Stimulated activated effector memory CD8-positive, alpha-beta T cell treated with anti-CD3 and anti-CD28 coated beads, Interleukin-12 subunit alpha, Interleukin-12 subunit beta, amount 100 ng/mL, for 72 hours (primary cell): ENCODE data around the gene SMIM24.
A peak's percentile ranks its signal among the peaks of the same experiment; 100 is the strongest.

Experiments used
- ATAC-seq: fragments of 150-1000 bp; cut with Tn5 transposase; 2 replicates; pipeline ENCODE4 v1.10.0; 2021
- DNase-seq, 2 donors: peaks; one replicate each; pipeline ENCODE4 v3.0.0; 2021 to 2022; ENCODE audit warnings: low spot score in 2 of 2
- H3K27ac Mint-ChIP-seq: one replicate; pipeline ENCODE4 v1.8.0; 2022; ENCODE audit warnings: mild to moderate bottlenecking, mixed read lengths
- H3K36me3 Mint-ChIP-seq: one replicate; pipeline ENCODE4 v1.8.0; 2022; ENCODE audit warnings: mild to moderate bottlenecking, mixed read lengths
- H3K4me1 Mint-ChIP-seq: one replicate; pipeline ENCODE4 v1.8.0; 2022; ENCODE audit warnings: mixed read lengths
- H3K4me3 Mint-ChIP-seq: one replicate; pipeline ENCODE4 v1.8.0; 2022; ENCODE audit warnings: mild to moderate bottlenecking, mixed read lengths
- H3K9me3 Mint-ChIP-seq: one replicate; pipeline ENCODE4 v1.8.0; 2022; ENCODE audit warnings: mixed read lengths

The SMIM24 gene

GRCh38 chr19:3474614-3475013 lies 5.7 kb downstream of the SMIM24 start:
- H3K4me3 Mint-ChIP-seq = no peak overlapping the region
- peaks cover 19% of the 10 kb centered on the region for H3K4me1 Mint-ChIP-seq
- peaks cover 12% of the 10 kb centered on the region for H3K36me3 Mint-ChIP-seq
- ATAC-seq = no peak
- DNase-seq = no peak
- no peak overlapping the region for H3K27ac Mint-ChIP-seq
- H3K9me3 Mint-ChIP-seq = no peaks in the 10 kb centered on the region

GRCh38 chr19:3474010-3474409 lies 6.3 kb downstream of the SMIM24 start:
- no peaks in the 10 kb centered on the region for H3K9me3 Mint-ChIP-seq
- DNase-seq = no peak
- no peak overlapping the region for H3K27ac Mint-ChIP-seq
- peaks cover 12% of the 10 kb centered on the region for H3K36me3 Mint-ChIP-seq
- no peak overlapping the region for H3K4me3 Mint-ChIP-seq
- ATAC-seq = no peak
- H3K4me1 Mint-ChIP-seq = peaks cover 13% of the 10 kb centered on the region

- H3K4me3 Mint-ChIP-seq = no peak overlapping the region
- peak in 1 of 2 donors; percentile 68 for DNase-seq
Measured at GRCh38 chr19:3471954-3472655, 8.2 kb downstream of the SMIM24 start.

GRCh38 chr19:3470500-3471128 lies 9.7 kb downstream of the SMIM24 start:
- no peaks in the 10 kb centered on the region for H3K4me1 Mint-ChIP-seq
- no peaks in the 10 kb centered on the region for H3K9me3 Mint-ChIP-seq
- peak overlapping the region; percentile 4 for H3K27ac Mint-ChIP-seq
- ATAC-seq = peak; percentile 9
- DNase-seq = no peak
- H3K36me3 Mint-ChIP-seq = peaks cover 19% of the 10 kb centered on the region
- H3K4me3 Mint-ChIP-seq = no peak overlapping the region

More at GRCh38 chr19:3471954-3472655, 8.2 kb downstream of the SMIM24 start:
- peaks cover 12% of the 10 kb centered on the region for H3K36me3 Mint-ChIP-seq
- no peak overlapping the region for H3K27ac Mint-ChIP-seq
- no peaks in the 10 kb centered on the region for H3K9me3 Mint-ChIP-seq
- peak; percentile 40 for ATAC-seq
- H3K4me1 Mint-ChIP-seq = no peaks in the 10 kb centered on the region

- Mint-ChIP-seq H3K36me3 (peaks cover 19% of the 10 kb centered on the region), H3K4me1 (no peaks in the 10 kb centered on the region), H3K27ac (peak overlapping the region; percentile 4), H3K4me3 (no peak overlapping the region), H3K9me3 (no peaks in the 10 kb centered on the region)
- no peak for ATAC-seq
- DNase-seq = no peak
Measured at GRCh38 chr19:3469638-3470499, 10.5 kb downstream of the SMIM24 start.

GRCh38 chr19:3468211-3468610 lies 12.1 kb downstream of the SMIM24 start:
- peaks cover 19% of the 10 kb centered on the region for H3K36me3 Mint-ChIP-seq
- H3K9me3 Mint-ChIP-seq = no peaks in the 10 kb centered on the region
- H3K4me1 Mint-ChIP-seq = no peaks in the 10 kb centered on the region
- ATAC-seq = no peak
- no peak overlapping the region for H3K4me3 Mint-ChIP-seq
- DNase-seq = no peak
- no peak overlapping the region for H3K27ac Mint-ChIP-seq

- Mint-ChIP-seq H3K36me3 (peaks cover 23% of the 10 kb centered on the region), H3K4me3 (no peak overlapping the region), H3K9me3 (no peaks in the 10 kb centered on the region), H3K4me1 (no peaks in the 10 kb centered on the region), H3K27ac (no peak overlapping the region)
- no peak for DNase-seq
- ATAC-seq = no peak
Measured at GRCh38 chr19:3467437-3468198, 12.7 kb downstream of the SMIM24 start.

GRCh38 chr19:3466635-3467034 lies 13.7 kb downstream of the SMIM24 start:
- no peak for ATAC-seq
- Mint-ChIP-seq H3K36me3 (peaks cover 32% of the 10 kb centered on the region), H3K4me1 (no peaks in the 10 kb centered on the region), H3K9me3 (no peaks in the 10 kb centered on the region), H3K27ac (peak overlapping the region; percentile 22), H3K4me3 (no peak overlapping the region)
- no peak for DNase-seq

- Mint-ChIP-seq H3K36me3 (peaks cover 36% of the 10 kb centered on the region), H3K4me1 (no peaks in the 10 kb centered on the region), H3K27ac (no peak overlapping the region), H3K4me3 (no peak overlapping the region), H3K9me3 (no peaks in the 10 kb centered on the region)
- DNase-seq (no peak), ATAC-seq (no peak)
Measured at GRCh38 chr19:3465552-3465951, 14.8 kb downstream of the SMIM24 start.

GRCh38 chr19:3464587-3465235 lies 15.6 kb downstream of the SMIM24 start:
- DNase-seq = no peak
- Mint-ChIP-seq H3K36me3 (peaks cover 28% of the 10 kb centered on the region), H3K4me1 (no peaks in the 10 kb centered on the region), H3K9me3 (no peaks in the 10 kb centered on the region), H3K4me3 (no peak overlapping the region), H3K27ac (no peak overlapping the region)
- no peak for ATAC-seq

- Mint-ChIP-seq H3K4me1 (peaks cover 3% of the 10 kb centered on the region), H3K27ac (no peak overlapping the region), H3K9me3 (no peaks in the 10 kb centered on the region), H3K36me3 (peaks cover 27% of the 10 kb centered on the region), H3K4me3 (no peak overlapping the region)
- DNase-seq (no peak), ATAC-seq (no peak)
Measured at GRCh38 chr19:3463714-3464586, 16.4 kb downstream of the SMIM24 start.

- Mint-ChIP-seq H3K9me3 (no peaks in the 10 kb centered on the region), H3K4me1 (peaks cover 8% of the 10 kb centered on the region), H3K27ac (no peak overlapping the region), H3K4me3 (no peak overlapping the region), H3K36me3 (peaks cover 27% of the 10 kb centered on the region)
- no peak for DNase-seq
- ATAC-seq = no peak
Measured at GRCh38 chr19:3462991-3463713, 17.2 kb downstream of the SMIM24 start.

GRCh38 chr19:3459965-3460582 lies 20.3 kb downstream of the SMIM24 start:
- DNase-seq (no peak), ATAC-seq (no peak)
- H3K9me3 Mint-ChIP-seq = no peaks in the 10 kb centered on the region
- H3K27ac Mint-ChIP-seq = no peak overlapping the region
- H3K36me3 Mint-ChIP-seq = peaks cover 20% of the 10 kb centered on the region
- peaks cover 8% of the 10 kb centered on the region for H3K4me1 Mint-ChIP-seq
- no peak overlapping the region for H3K4me3 Mint-ChIP-seq
